ENCODE data around the gene ADCK1. TPM values are rescaled to one million over a fixed set of nuclear protein-coding genes. Genes with fewer than 3 reads are reported as not detected.

ADCK1 gene
- total RNA-seq, 1 experiment from 2014 or later, result 10.1 TPM

DNA sequence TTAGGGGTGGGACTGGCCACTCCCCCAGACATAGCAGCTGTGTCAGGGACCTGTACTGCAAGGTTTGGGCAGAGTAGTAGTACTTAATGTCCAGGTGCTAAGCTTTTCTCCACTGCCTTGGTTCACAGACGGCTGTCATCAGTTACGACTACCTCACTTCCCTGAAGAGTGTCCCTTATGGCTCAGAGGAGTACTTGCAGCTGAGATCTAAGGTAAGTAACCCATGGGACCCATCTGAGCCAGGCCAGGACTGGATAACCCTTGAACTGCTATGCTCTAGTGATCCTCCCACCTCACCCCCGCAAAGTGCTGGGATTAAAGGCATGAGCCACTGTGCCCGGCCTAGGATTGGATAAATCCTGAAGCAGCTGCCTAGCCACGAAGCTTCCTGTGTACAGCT, 22.4 kb downstream of the ADCK1 start:
- H3K36me3 ChIP-seq (ENCODE audit: control insufficient read depth, insufficient read depth, low read length), result no peaks in the 10 kb centered on the region
- H3K27me3 ChIP-seq (ENCODE audit: control insufficient read depth, insufficient read depth, low read length), result no peaks in the 10 kb centered on the region
- ATAC-seq (no peak), DNase-seq (ENCODE audit: low read depth, low spot score) (no peak)
- H3K4me3 ChIP-seq (ENCODE audit: low read depth in 2 of 2, low read length in 2 of 2), result no peak overlapping the region
- H3K4me1 ChIP-seq (ENCODE audit: control insufficient read depth, insufficient read depth, low read length), result no peaks in the 10 kb centered on the region
- no TSS peak for BruUV-seq (replicated peaks)
- TF ChIP-seq TCF7L2 (IDR thresholded peaks at IDR 0.05; ENCODE audit: low read depth, low read length) (no peak), SIN3A (IDR thresholded peaks at IDR 0.05; ENCODE audit: borderline replicate concordance, insufficient read depth, low read depth, low read length) (no peak)
- intact Hi-C loops (cut with micrococcal nuclease; ENCODE audit: unreplicated experiment) (no loop called here), in situ Hi-C loops (cut with HindIII; ENCODE audit: low pct_unique_long_range_greater_than_20kb, low sequenced_read_pairs) (no loop called here)
- ChIA-PET POLR2A (no interaction called here), CTCF (no interaction called here)
- no peak overlapping the region for H3K27ac ChIP-seq (ENCODE audit: low read length)
- H3K9me3 ChIP-seq (ENCODE audit: control insufficient read depth, insufficient read depth, low read depth, low read length), result no peaks in the 10 kb centered on the region

GRCh38 chr14:77822741-77823140, 22.8 kb downstream of the ADCK1 start:
- no peaks in the 10 kb centered on the region for H3K27me3 ChIP-seq (ENCODE audit: control insufficient read depth, insufficient read depth, low read length)
- intact Hi-C loops (cut with micrococcal nuclease; ENCODE audit: unreplicated experiment), result no loop called here
- no peaks in the 10 kb centered on the region for H3K4me1 ChIP-seq (ENCODE audit: control insufficient read depth, insufficient read depth, low read length)
- ATAC-seq (no peak), DNase-seq (ENCODE audit: low read depth, low spot score) (no peak)
- H3K27ac ChIP-seq (ENCODE audit: low read length), result no peak overlapping the region
- no peaks in the 10 kb centered on the region for H3K36me3 ChIP-seq (ENCODE audit: control insufficient read depth, insufficient read depth, low read length)
- POLR2A ChIA-PET, result no interaction called here
- H3K4me3 ChIP-seq (ENCODE audit: low read depth in 2 of 2, low read length in 2 of 2), result no peak overlapping the region
- BruUV-seq (replicated peaks), result no TSS peak
- in situ Hi-C loops (cut with HindIII; ENCODE audit: low pct_unique_long_range_greater_than_20kb, low sequenced_read_pairs), result no loop called here
- no peaks in the 10 kb centered on the region for H3K9me3 ChIP-seq (ENCODE audit: control insufficient read depth, insufficient read depth, low read depth, low read length)
- TF ChIP-seq REST (IDR thresholded peaks at IDR 0.05; ENCODE audit: insufficient read depth in 1 of 2, low read depth in 2 of 2, low read length in 1 of 2) (no peak), POLR2AphosphoS5 (IDR thresholded peaks at IDR 0.05; ENCODE audit: low read depth, low read length) (no peak), SIN3A (IDR thresholded peaks at IDR 0.05; ENCODE audit: borderline replicate concordance, insufficient read depth, low read depth, low read length) (no peak), TCF7L2 (IDR thresholded peaks at IDR 0.05; ENCODE audit: low read depth, low read length) (no peak)
- TF ChIP-seq, protein P1, sequence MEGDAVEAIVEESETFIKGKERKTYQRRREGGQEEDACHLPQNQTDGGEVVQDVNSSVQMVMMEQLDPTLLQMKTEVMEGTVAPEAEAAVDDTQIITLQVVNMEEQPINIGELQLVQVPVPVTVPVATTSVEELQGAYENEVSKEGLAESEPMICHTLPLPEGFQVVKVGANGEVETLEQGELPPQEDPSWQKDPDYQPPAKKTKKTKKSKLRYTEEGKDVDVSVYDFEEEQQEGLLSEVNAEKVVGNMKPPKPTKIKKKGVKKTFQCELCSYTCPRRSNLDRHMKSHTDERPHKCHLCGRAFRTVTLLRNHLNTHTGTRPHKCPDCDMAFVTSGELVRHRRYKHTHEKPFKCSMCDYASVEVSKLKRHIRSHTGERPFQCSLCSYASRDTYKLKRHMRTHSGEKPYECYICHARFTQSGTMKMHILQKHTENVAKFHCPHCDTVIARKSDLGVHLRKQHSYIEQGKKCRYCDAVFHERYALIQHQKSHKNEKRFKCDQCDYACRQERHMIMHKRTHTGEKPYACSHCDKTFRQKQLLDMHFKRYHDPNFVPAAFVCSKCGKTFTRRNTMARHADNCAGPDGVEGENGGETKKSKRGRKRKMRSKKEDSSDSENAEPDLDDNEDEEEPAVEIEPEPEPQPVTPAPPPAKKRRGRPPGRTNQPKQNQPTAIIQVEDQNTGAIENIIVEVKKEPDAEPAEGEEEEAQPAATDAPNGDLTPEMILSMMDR (IDR thresholded peaks at IDR 0.05), result no peak
- CTCF ChIA-PET, result no interaction called here

GRCh38 chr14:77823378-77823777, 23.5 kb downstream of the ADCK1 start:
- H3K27me3 ChIP-seq (ENCODE audit: control insufficient read depth, insufficient read depth, low read length), result no peaks in the 10 kb centered on the region
- ChIA-PET CTCF (no interaction called here), POLR2A (no interaction called here)
- intact Hi-C loops (cut with micrococcal nuclease; ENCODE audit: unreplicated experiment) (no loop called here), in situ Hi-C loops (cut with HindIII; ENCODE audit: low pct_unique_long_range_greater_than_20kb, low sequenced_read_pairs) (no loop called here)
- no peaks in the 10 kb centered on the region for H3K9me3 ChIP-seq (ENCODE audit: control insufficient read depth, insufficient read depth, low read depth, low read length)
- no peak overlapping the region for H3K27ac ChIP-seq (ENCODE audit: low read length)
- no peak overlapping the region for H3K4me3 ChIP-seq (ENCODE audit: low read depth in 2 of 2, low read length in 2 of 2)
- BruUV-seq (replicated peaks), result no TSS peak
- no peaks in the 10 kb centered on the region for H3K4me1 ChIP-seq (ENCODE audit: control insufficient read depth, insufficient read depth, low read length)
- no peaks in the 10 kb centered on the region for H3K36me3 ChIP-seq (ENCODE audit: control insufficient read depth, insufficient read depth, low read length)
- TF ChIP-seq SIN3A (IDR thresholded peaks at IDR 0.05; ENCODE audit: borderline replicate concordance, insufficient read depth, low read depth, low read length) (no peak), REST (IDR thresholded peaks at IDR 0.05; ENCODE audit: insufficient read depth in 1 of 2, low read depth in 2 of 2, low read length in 1 of 2) (no peak), POLR2AphosphoS5 (IDR thresholded peaks at IDR 0.05; ENCODE audit: low read depth, low read length) (no peak), TCF7L2 (IDR thresholded peaks at IDR 0.05; ENCODE audit: low read depth, low read length) (no peak)
- TF ChIP-seq, protein P1 (IDR thresholded peaks at IDR 0.05), result no peak
- DNase-seq (ENCODE audit: low read depth, low spot score), result no peak
- ATAC-seq, result no peak
